GM12891 (cell line): ENCODE results near the gene PTRH1.

ENCODE experiments used
- DNase-seq: peaks from one replicate; pipeline ENCODE4 v3.0.0; 2011; ENCODE audit warnings: low spot score; ENCODE audit not compliant: insufficient read length
- FAIRE-seq: peaks from 2 replicates; lab custom pipeline; 2011; peaks lifted over from hg19 to GRCh38; lab: Jason Lieb, UNC
- PAX5 ChIP-seq: IDR thresholded peaks from 2 replicates; pipeline ENCODE4 v1.6.1; 2011; ENCODE audit warnings: low read length, moderate library complexity, mild to moderate bottlenecking; ENCODE audit not compliant: insufficient read depth, severe bottlenecking
- POLR2A ChIP-seq: IDR thresholded peaks from 2 replicates; pipeline ENCODE4 v1.6.1; 2011; ENCODE audit warnings: low read depth, low read length, control low read depth
- POLR2AphosphoS5 ChIP-seq: IDR thresholded peaks from 2 replicates; pipeline ENCODE4 v1.6.1; 2011; ENCODE audit warnings: low read depth, low read length, control low read depth
- POU2F2 ChIP-seq: IDR thresholded peaks from 2 replicates; pipeline ENCODE4 v1.6.1; 2011; ENCODE audit warnings: low read depth, mild to moderate bottlenecking, control low read depth, low read length, moderate library complexity
- SPI1 ChIP-seq: IDR thresholded peaks from 2 replicates; pipeline ENCODE4 v1.6.1; 2011; ENCODE audit warnings: low read depth, low read length, control low read depth
- TAF1 ChIP-seq: IDR thresholded peaks from 2 replicates; pipeline ENCODE4 v1.6.1; 2011; ENCODE audit warnings: low read depth, low read length, control low read depth

PTRH1 gene

DNA sequence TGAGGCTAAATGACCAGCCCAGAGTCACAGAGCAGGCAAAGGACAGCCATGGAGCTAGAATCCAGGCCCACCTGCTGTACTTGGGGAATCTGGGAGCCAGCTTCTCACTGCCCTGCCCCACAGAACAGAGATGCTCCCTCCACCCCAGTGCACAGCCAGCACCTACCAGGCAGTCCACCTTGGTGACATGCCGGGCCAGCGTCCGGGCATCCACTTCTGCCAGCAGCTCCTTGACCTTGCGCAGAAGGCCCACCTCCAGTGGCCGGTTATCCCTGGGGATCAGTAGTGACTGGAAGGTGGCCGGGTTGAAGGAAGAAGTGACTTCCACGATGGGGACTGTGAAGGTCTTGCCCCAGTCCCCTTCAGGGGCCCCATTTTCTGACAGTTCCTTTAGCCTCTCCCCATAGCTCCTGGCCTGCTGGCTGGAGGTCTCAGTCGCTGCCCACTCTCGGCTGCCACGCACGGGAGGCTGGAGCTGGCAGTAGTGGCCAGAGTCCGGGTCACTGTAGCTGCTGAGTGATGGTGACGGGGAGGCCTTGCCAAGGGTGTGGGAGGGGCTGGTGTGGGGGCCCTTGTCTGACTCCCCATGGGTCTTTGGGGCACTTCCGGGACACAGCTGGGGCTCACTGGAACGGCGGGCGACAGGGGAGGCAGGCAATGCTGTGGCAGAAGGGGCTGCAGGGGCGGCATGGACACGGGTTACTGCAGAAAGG lies 29.1 kb upstream of the PTRH1 start:
- TF ChIP-seq POLR2AphosphoS5 (no peak), POU2F2 (no peak), SPI1 (no peak), TAF1 (no peak)
- DNase-seq, result no peak
- FAIRE-seq, result no peak

DNA sequence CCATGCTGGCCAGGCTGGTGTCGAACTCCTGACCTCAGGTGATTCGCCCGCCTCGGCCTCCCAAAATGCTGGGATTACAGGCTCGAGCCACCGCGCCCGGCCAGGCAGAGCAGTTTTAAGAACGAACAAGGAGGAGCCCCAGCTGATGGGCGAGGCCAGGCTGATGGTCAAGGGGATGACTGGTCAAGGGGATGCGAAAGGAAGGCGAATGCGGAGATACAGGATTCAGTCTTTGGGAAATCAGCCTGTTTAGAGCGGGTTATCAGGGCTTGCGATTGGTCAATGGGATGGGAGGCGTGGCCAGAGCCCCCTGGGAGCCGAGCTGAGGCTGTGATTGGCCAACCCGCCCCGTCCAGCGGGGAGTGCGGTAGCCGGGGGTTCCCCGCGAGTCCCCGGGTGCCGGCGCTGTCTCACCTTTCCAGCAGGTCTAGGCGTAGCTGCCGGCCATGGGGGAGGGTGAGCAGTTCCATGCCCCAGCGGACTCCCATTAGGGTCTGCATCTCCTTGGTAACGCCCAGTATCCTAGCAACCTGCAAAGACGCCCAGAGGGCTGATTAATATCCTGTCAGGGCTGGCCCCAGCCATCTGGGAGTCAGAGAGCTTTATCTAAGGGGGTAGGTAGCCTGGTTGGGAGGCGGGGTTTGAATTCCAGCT lies 27.1 kb upstream of the PTRH1 start:
- no peak for TF ChIP-seq POLR2AphosphoS5
- TF ChIP-seq SPI1, result no peak
- TF ChIP-seq TAF1, result no peak
- TF ChIP-seq PAX5, result no peak
- no peak for TF ChIP-seq POLR2A
- no peak for TF ChIP-seq POU2F2
- DNase-seq (no peak), FAIRE-seq (no peak)

DNA sequence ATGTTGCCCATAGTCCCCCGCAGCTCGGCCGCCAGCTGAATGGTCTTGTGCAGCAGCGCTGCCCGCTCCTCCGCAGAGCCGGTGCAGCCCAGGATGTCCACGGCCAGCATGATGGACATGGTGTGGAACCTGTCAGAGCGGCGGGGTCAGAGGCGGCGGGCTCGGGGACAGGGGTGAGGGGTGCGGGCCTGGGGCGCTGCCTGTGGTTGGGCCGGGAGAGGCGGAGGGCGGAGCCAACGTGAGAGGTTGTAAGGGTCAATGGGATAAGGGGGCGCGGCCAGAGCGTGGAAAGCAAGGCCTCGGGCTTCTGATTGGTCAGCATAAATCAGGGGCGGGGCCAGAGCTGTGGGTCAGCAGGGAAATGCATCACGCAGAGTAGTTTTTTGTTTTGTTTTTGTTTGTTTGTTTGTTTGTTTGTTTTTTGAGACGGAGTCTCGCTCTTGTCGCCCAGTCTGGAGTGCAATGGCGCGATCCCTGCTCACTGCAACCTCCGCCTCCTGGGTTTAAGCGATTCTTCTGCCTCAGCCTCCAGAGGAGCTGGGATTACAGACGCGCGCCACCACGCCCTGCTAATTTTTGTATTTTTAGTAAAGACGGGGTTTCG lies 26.5 kb upstream of the PTRH1 start:
- TF ChIP-seq POLR2AphosphoS5 (no peak), POLR2A (no peak), POU2F2 (no peak), PAX5 (no peak), TAF1 (no peak), SPI1 (no peak)
- no peak for DNase-seq
- FAIRE-seq, result no peak

- FAIRE-seq (no peak), DNase-seq (no peak)
- no peak for TF ChIP-seq POU2F2
- TF ChIP-seq SPI1, result no peak
- no peak for TF ChIP-seq POLR2AphosphoS5
- no peak for TF ChIP-seq PAX5
- TF ChIP-seq TAF1, result no peak
- TF ChIP-seq POLR2A, result no peak
These were observed 24.3 kb upstream of the PTRH1 start for GRCh38 chr9:127739614-127740330.

- DNase-seq, result no peak
- no peak for TF ChIP-seq PAX5
- no peak for TF ChIP-seq POU2F2
- no peak for TF ChIP-seq SPI1
- no peak for TF ChIP-seq TAF1
- no peak for TF ChIP-seq POLR2AphosphoS5
- TF ChIP-seq POLR2A, result no peak
- no peak for FAIRE-seq
These were observed 23.2 kb upstream of the PTRH1 start for GRCh38 chr9:127738666-127739065.

GRCh38 chr9:127735530-127736185 lies 20.2 kb upstream of the PTRH1 start:
- DNase-seq (no peak), FAIRE-seq (peak; percentile 13)
- TF ChIP-seq POLR2AphosphoS5, result no peak; the same call in 1 of the 2 replicates

DNA sequence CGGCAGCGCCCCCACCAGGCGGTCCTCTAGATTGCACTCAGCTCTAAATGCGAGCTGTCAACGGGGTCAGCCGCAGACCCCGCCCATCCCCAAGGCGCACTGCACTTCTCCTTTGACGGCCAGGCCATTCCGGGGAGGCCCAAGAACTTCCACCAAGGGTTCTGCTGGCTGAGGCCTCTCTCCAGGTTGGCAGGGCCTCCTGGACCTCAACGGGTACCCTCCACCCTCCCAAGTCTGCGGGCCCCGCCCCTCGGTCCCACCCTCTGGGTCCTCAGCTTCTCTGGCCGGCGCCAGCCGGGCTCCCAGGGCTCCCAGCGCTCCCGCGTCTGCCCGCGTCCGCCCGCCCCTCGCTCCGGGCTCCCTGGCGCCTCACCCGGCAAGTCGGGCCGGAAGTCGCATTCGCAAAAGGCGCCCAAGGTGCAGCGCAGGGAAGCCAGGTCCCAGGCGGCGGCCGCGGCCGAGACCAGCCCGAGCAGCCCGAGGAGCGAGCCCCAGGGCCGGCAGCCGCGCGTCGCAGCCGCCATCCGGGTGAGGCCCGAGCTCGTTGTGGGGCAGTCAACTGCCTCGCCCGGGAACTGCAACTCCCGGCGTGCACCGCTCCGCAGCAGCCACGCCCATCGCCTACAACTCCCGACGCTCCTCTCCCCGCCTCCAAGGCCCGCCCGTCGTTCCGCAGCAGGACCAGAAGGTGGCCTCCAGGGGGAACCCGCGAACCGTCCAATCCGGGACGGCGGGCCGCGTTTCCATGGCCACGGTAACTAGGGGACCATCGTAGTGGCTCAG lies 19.5 kb upstream of the PTRH1 start, which contains the start of gene TOR2A:
Gene TOR2A (minus strand): TSS at position 548 of the 783 bp plus-strand sequence. CDS start 24 bp downstream, at position 524.
- TF ChIP-seq TAF1 (peak; percentile 70), SPI1 (peak; percentile 68), POU2F2 (peak; percentile 59; the same call in 1 of the 2 replicates), POLR2A (no peak), POLR2AphosphoS5 (0 out of 2 replicates have a peak, but pooled peaks have one; percentile 39), PAX5 (no peak)
- peak; percentile 99 for FAIRE-seq
- peak; percentile 98 for DNase-seq

GRCh38 chr9:127734247-127734746 lies 18.8 kb upstream of the PTRH1 start:
- no peak for TF ChIP-seq SPI1
- TF ChIP-seq PAX5, result no peak
- no peak for TF ChIP-seq POLR2A
- no peak for TF ChIP-seq POLR2AphosphoS5
- TF ChIP-seq TAF1, result no peak
- TF ChIP-seq POU2F2, result no peak
- FAIRE-seq (no peak), DNase-seq (no peak)
